AG10803 (cell line): ENCODE results near the gene SBSN.

Source experiments
- DNase-seq: peaks from one replicate; pipeline ENCODE4 v3.0.0; 2010; ENCODE audit warnings: low read depth
- H3K4me3 ChIP-seq: 2 replicates; pipeline ENCODE4 v1.5.1; 2011; ENCODE audit warnings: mild to moderate bottlenecking, low read length, control low read depth
- TF ChIP-seq, protein P1 (sequence below): conservative IDR thresholded peaks from 2 replicates; pipeline ENCODE4 v1.5.1; 2011; ENCODE audit warnings: mild to moderate bottlenecking, low read length, control low read depth, inconsistent platforms

The SBSN gene

DNA sequence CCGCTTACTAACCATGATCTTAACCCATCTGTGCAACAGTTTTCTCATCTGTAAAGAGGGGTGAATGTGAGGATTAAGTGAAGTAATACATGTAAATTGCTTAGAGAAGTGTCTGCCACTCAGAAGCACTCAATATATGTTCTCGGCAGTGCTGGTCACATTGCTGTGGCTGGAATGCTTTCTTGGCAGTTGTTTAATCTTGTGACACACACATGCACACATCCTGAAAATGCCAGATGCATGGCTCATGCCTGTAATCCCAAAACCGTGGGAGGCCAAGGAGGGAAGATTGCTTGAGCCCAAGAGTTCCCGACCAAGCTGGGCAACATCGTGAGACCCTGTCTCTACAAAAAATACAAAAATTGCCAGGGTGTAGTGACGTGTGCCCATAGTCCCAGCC lies 9.8 kb downstream of the SBSN start:
- no peak overlapping the region for H3K4me3 ChIP-seq
- DNase-seq = peak; percentile 98
- TF ChIP-seq, protein P1, sequence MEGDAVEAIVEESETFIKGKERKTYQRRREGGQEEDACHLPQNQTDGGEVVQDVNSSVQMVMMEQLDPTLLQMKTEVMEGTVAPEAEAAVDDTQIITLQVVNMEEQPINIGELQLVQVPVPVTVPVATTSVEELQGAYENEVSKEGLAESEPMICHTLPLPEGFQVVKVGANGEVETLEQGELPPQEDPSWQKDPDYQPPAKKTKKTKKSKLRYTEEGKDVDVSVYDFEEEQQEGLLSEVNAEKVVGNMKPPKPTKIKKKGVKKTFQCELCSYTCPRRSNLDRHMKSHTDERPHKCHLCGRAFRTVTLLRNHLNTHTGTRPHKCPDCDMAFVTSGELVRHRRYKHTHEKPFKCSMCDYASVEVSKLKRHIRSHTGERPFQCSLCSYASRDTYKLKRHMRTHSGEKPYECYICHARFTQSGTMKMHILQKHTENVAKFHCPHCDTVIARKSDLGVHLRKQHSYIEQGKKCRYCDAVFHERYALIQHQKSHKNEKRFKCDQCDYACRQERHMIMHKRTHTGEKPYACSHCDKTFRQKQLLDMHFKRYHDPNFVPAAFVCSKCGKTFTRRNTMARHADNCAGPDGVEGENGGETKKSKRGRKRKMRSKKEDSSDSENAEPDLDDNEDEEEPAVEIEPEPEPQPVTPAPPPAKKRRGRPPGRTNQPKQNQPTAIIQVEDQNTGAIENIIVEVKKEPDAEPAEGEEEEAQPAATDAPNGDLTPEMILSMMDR = no peak

- no peak overlapping the region for H3K4me3 ChIP-seq
- TF ChIP-seq, protein P1 = no peak
- DNase-seq = no peak
These were observed 10.8 kb downstream of the SBSN start for GRCh38 chr19:35517342-35517741.

DNA sequence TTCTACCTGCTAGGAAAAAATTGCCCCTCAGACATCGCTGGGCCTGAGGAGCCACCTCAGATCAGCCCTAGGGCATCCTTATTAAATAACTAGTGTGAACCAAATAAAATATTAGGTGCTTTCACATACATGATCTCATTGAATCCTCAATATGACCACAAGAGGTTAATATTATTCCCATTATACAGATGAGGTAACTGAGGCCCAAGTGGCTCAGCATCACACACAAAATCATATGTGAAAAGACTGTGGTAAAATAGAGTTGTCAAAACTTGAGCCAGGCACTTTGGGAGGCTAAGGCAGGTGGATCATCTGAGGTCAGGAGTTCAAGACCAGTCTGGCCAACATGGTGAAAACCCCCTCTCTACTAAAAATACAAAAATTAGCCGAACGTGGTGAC lies 11.8 kb downstream of the SBSN start:
- TF ChIP-seq, protein P1 = no peak
- no peak overlapping the region for H3K4me3 ChIP-seq
- no peak for DNase-seq

DNA sequence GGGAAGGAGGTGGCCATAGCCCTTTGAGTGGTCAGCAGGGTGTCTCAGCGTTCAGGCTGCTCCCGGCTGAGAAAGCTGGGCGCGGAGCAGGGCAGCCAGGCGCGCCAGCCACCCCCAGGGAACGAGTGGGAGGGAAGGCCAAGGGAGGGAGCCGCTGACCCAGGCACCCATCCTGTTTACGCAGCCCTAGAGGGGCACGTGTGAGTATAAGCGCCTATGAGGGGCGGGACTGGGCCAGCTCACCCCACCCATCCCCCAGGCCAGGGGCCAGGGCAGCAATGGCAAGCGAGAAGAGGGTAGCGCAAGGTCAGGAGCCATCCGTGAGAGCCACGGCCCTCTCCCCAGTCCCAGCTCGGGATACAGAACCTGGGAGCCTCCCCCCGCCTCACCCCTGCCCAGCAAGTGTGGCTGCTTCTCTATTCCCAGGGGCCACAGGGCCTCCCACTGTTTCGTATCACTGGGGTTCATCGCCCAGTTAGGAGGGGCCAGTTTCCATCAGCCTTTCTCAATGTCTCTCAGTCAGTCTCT lies 13.8 kb downstream of the SBSN start:
- DNase-seq = peak; percentile 36
- H3K4me3 ChIP-seq = peak overlapping the region; percentile 12; the same call in 1 of the 2 replicates

GRCh38 chr19:35513628-35514281 lies 14.4 kb downstream of the SBSN start, which contains the start of gene DMKN:
TSS of gene DMKN (minus strand) at chr19:35513649. CDS start at chr19:35513475, 174 bp downstream.
- TF ChIP-seq, protein P1 = no peak; the same call in 1 of the 2 replicates
- peak within 1 kb of the TSS; percentile 12; the same call in 1 of the 2 replicates for H3K4me3 ChIP-seq
- DNase-seq = peak; percentile 73

More for the DNA sequence above, 13.8 kb downstream of the SBSN start:
- TF ChIP-seq, protein P1 = no peak

DNA sequence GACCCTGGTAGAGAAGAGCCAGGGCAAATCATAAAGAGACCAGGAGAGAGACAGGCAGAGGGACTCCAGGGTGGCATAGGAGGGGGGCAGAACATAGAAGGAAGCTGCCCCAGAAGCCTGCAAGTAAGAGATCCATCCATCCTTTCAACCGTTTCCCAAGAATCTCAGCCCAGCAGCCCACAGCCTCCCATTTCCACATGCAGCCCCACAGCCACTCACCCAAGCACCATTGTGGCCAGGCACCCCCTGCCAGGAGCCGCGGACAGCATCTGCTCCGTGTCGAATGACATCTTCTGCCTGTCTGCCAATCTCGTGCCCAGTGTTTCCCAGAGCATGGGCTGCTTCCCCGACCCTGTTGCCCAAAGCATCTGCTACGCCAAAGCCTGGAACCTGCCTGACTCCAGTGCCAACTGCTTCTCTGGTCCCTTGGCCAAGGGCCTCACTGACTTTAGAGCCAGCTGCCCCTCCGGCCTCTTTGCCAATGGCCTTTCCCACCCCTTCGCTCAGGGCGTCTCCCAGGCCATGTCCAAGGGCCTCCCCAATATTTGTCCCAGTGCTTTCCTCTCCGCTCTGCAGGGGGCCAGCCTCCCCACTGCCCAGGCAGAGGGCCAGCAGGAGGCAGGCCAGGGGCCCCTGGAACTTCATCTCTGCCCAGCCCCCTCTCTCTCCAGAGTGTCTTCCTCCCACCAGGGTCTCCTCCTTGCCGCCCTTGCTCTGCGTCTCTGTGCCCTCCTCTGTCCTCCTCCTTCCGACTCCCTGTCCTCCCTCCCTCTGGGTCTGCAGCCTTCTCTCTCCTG lies 15.1 kb downstream of the SBSN start:
- no peak for DNase-seq
- H3K4me3 ChIP-seq = no peak overlapping the region
- TF ChIP-seq, protein P1 = no peak
